Measurements from ENCODE around the gene NTN1. TPM values are rescaled to one million over a fixed set of nuclear protein-coding genes. Genes with fewer than 3 reads are reported as not detected.

Gene NTN1
- total RNA-seq, 1 experiment from 2014 or later, result 1.2 TPM

- Mint-ChIP-seq H3K27ac (no peak overlapping the region), H3K9me3 (peaks cover 8 to 9% of the 10 kb centered on the region in 2 experiments), H3K4me3 (no peak overlapping the region), H3K36me3 (ENCODE audit: insufficient read depth in 1 of 3, low read depth in 3 of 3) (peaks cover 0 to 5% (median 0%) of the 10 kb centered on the region in 3 experiments; a peak in 1 of 7 replicates), H3K27me3 (ENCODE audit: low read depth) (no peaks in the 10 kb centered on the region; the same call in 1 of the 2 replicates), H3K4me1 (no peaks in the 10 kb centered on the region)
- Histone ChIP-seq H4K8ac (replicated peaks; ENCODE audit: insufficient read length, low read depth, low read length) (no peak overlapping the region), H2BK20ac (ENCODE audit: low read depth, low read length, poor library complexity, severe bottlenecking) (no peak overlapping the region), H2BK15ac (ENCODE audit: low read depth, low read length) (no peak overlapping the region), H3K79me1 (ENCODE audit: insufficient read depth, low read depth, low read length, poor library complexity, severe bottlenecking) (no peaks in the 10 kb centered on the region), H3K56ac (ENCODE audit: insufficient read length, low read depth, low read length) (no peak overlapping the region), H2BK12ac (ENCODE audit: insufficient read length, low read depth, low read length) (no peak overlapping the region), H3K27ac (ENCODE audit: insufficient read length, low read depth, low read length) (no peak overlapping the region), H3K9ac (ENCODE audit: extremely low read depth, insufficient read length, low read length) (no peak overlapping the region), H2BK120ac (ENCODE audit: low read depth, low read length, poor library complexity, severe bottlenecking) (no peak overlapping the region), H4K5ac (ENCODE audit: insufficient read length, low read depth, low read length) (no peak overlapping the region), H3K9me3 (ENCODE audit: control insufficient read depth, low read depth, low read length) (no peaks in the 10 kb centered on the region), H3K79me2 (ENCODE audit: insufficient read depth, low read length) (no peaks in the 10 kb centered on the region), H3K14ac (ENCODE audit: insufficient read depth, low read length) (no peak overlapping the region), H3K23ac (ENCODE audit: insufficient read length, low read depth, low read length) (no peak overlapping the region), H3K27me3 (ENCODE audit: insufficient read depth, low read length) (no peaks in the 10 kb centered on the region), H3K4ac (ENCODE audit: low read depth, low read length) (no peak overlapping the region), H3K4me1 (ENCODE audit: insufficient read depth, low read length) (no peaks in the 10 kb centered on the region), H3K23me2 (ENCODE audit: insufficient read length, low read depth, low read length, poor library complexity, severe bottlenecking) (no peaks in the 10 kb centered on the region), H2BK5ac (ENCODE audit: insufficient read length, low read length) (no peak overlapping the region), H2AK5ac (ENCODE audit: insufficient read length, low read length) (no peak overlapping the region), H4K20me1 (ENCODE audit: control insufficient read depth, insufficient read depth, insufficient read length) (no peaks in the 10 kb centered on the region), H3T11ph (ENCODE audit: low read length) (no peak overlapping the region), H4K91ac (ENCODE audit: insufficient read length, low read depth, low read length) (no peak overlapping the region), H3K4me2 (ENCODE audit: insufficient read depth, insufficient read length, low read length) (no peak overlapping the region), H3K18ac (ENCODE audit: insufficient read length, low read depth, low read length) (no peak overlapping the region), H2AFZ (ENCODE audit: low read length) (no peak overlapping the region)
- TF ChIP-seq, protein P1, sequence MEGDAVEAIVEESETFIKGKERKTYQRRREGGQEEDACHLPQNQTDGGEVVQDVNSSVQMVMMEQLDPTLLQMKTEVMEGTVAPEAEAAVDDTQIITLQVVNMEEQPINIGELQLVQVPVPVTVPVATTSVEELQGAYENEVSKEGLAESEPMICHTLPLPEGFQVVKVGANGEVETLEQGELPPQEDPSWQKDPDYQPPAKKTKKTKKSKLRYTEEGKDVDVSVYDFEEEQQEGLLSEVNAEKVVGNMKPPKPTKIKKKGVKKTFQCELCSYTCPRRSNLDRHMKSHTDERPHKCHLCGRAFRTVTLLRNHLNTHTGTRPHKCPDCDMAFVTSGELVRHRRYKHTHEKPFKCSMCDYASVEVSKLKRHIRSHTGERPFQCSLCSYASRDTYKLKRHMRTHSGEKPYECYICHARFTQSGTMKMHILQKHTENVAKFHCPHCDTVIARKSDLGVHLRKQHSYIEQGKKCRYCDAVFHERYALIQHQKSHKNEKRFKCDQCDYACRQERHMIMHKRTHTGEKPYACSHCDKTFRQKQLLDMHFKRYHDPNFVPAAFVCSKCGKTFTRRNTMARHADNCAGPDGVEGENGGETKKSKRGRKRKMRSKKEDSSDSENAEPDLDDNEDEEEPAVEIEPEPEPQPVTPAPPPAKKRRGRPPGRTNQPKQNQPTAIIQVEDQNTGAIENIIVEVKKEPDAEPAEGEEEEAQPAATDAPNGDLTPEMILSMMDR (conservative IDR thresholded peaks at IDR 0.05), result no peak
- no CpG with 5 or more reads among the region's 1 CpG for WGBS (ENCODE audit: extremely low coverage, insufficient read length, low lambda C conversion rate)
- no peak for DNase-seq
These were observed 44.7 kb upstream of the NTN1 start for GRCh38 chr17:8976638-8977037.
